ENCODE results near the gene DNAAF5.

Gene DNAAF5

DNA sequence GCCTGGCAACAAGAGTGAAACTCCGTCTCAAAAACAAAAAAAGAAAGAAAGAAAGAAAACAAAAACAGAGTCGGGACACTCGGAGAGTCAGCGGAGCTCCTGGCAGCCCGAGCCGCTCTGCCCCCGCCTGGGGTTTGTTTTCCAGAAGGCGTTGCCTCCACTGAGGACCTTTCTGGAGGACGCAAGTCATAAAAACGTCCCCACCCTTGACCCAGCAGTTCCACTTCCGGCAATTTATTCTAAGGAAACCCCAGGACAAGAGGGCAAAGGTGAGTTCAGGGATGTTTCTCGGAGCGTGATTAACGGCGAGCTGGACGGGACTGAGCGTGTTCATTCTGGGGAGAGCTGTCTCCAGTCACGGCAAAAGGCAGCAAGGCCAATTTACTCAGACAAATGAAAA is 78.8 kb downstream of the DNAAF5 start:
- DNase-seq (ENCODE audit: low read depth, low spot score) = no peak

DNA sequence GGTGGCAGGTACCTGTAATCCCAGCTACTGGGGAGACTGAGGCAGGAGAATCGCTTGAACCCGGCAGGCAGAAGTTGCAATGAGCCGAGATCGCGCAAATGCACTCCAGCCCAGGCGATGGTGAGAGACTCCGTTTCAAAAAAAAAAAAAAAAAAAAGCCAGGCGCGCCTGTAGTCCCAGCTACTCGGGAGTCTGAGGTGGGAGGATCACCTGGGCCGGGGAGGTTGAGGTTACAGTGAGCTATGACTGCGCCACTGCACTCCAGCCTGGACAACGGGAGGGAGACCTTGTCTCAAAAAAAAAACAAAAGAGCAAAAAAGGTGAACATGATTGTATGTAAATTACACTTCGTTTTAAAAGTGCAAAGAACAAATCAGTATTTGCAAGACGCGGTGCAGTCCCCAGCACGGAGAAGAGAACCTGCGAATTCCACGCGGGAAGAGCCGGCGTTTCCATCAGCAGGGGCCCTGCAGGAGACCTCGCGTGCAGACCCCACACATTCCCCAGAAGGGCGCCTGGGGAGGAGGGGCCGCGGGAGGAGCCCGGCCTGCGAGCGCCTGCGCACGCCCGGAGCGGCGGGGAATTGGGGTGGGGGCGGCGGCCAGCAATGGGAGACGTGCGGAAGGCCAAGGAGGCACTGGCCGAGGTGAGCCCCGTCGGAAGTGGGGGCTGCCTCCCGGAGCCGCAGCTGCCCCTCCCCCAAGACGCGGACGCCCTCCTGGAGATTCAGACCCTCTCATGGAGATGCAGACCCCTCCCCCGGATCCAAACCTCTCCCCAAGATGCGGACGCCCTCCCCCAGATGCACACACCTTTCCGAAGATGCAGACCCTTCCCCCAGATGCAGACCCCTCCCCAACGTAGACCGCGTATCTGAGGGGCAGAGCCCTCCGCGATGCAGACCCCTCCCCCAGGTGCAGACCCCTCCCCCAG is 89.1 kb downstream of the DNAAF5 start:
- no peak for DNase-seq (ENCODE audit: low read depth, low spot score)

DNA sequence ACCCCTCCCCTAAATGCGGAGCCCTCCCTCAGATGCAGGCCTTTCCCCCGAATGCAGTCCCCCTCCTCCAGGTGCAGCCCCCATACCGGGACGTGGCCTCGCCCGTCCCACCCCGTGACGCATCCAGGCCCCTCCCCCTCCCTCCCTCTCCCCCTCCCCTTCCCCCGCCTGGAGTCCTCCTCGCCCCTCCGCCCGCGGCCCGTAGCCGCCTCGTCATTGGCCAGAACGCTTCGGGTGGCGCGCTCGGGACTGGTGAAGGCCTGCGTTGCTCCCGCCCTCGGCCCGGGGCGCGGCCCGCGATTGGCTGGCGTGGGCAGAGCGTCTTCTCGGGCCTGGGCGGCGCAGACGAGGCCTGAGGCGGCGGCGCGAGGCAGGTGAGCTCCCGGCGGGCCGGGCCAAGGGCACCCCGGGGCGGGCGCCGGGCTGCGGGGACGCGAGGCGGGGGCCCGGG is 89.8 kb downstream of the DNAAF5 start:
- peak; percentile 87 for DNase-seq (ENCODE audit: low read depth, low spot score)

- no peak for DNase-seq (ENCODE audit: low read depth, low spot score)
Observed at GRCh38 chr7:816751-817671, 90.5 kb downstream of the DNAAF5 start.

GRCh38 chr7:818031-818699 is 91.7 kb downstream of the DNAAF5 start:
- peak; percentile 31 for DNase-seq (ENCODE audit: low read depth, low spot score)

GRCh38 chr7:820341-820740 is 93.8 kb downstream of the DNAAF5 start:
- no peak for DNase-seq (ENCODE audit: low read depth, low spot score)

- no peak for DNase-seq (ENCODE audit: low read depth, low spot score)
Observed at GRCh38 chr7:821688-822087, 95.2 kb downstream of the DNAAF5 start.

DNA sequence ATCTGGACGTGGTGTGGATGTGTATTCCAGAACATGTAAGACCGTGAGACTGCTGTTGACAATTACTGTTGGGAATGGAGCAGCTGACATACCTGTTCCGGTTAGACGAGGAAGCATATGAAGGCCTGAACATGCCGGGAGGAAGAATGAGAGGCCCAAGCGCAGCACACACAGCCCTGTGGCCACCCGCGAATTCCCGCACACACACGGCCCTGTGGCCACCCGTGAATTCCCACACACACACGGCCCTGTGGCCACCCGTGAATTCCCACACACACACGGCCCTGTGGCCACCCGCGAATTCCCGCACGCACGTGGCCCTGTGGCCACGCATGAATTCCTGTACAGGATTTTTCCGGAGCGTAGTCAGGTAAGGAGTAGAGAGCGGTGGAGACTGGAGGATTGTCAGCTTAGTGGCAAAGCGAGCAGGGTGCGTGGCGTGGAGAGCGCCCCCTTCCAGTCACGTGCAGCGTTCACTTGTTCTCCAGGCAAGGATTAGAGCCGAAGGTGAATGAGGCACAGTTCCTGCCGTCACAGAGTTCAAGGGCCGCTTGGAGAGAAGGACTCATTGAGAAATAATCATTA is 96.3 kb downstream of the DNAAF5 start:
- no peak for DNase-seq (ENCODE audit: low read depth, low spot score)

DNA sequence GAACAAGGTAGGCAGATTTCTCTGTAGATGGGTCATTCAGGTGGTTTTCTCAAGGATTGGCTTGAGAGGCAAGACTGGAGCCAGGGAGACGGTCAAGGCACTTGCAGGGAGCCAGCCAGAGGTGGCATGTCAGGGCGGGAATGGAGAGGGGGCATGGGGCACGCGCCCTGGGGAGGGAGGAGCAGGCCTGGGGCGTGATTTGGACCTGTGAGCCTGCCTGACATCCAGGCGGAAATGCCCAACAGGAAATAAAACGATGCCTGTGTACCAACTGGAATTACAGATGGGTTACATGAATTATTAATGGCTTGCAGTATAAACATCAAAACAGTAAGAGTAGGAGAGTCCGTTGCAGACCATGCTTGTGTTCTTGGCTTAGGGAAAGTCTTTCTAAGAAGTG is 97.2 kb downstream of the DNAAF5 start:
- no peak for DNase-seq (ENCODE audit: low read depth, low spot score)

GRCh38 chr7:824081-824480 is 97.6 kb downstream of the DNAAF5 start:
- no peak for DNase-seq (ENCODE audit: low read depth, low spot score)

- no peak for DNase-seq (ENCODE audit: low read depth, low spot score)
Observed at GRCh38 chr7:824664-825063, 98.2 kb downstream of the DNAAF5 start.

DNA sequence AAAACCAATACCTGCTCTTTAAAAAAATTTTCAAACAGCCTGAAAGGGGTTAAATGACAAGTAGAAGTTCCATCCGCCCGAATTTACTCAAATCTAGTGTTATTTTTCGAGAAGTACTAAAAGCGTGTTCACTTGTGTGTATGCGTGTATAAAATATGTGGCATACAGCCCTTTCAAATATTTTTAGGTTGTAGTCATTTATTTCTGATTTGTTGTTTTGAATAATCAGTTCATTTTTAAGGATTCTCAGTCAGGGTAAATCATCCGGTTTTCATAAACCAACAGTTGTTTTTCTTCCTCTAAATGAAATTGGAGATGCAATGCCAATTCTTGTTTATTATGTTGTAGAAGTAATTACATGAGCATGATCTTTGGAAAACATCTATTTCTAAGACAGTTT is 98.9 kb downstream of the DNAAF5 start:
- no peak for DNase-seq (ENCODE audit: low read depth, low spot score)

DNA sequence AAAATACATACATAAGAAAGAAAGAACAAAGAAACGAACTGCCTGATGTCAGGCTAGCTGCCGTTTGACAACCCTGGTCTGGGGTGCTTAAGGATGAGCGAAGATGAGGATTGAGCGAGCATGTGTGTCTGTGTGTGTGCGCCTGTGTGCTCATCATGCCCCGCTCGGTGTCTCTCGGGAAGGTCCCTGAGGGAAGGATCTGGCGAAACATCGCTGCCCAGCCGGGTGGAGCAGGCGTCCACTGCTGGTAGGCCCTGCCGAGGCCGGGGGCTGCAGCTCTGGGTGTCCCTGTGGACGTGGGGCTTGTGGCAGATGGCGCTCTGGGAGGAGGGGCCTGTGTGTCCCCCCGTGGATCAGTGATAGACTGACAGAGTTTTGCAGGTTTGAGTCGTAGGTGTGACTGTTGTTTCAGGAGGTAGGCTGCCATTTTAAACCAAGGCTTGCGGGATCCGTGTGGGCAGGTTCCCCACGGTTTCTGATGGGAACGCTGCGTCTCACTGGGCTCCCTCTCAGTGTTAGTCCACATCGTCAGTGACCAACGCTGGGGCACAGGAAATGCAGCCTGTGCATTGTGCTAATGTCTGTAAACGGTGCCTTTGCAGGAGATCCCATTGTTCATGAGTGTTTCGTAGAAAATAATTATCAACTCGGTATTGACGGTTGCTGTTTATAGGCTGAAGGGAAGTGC is 99.9 kb downstream of the DNAAF5 start:
- no peak for DNase-seq (ENCODE audit: low read depth, low spot score)

GRCh38 chr7:828793-829561 is 102.5 kb downstream of the DNAAF5 start:
- no peak for DNase-seq (ENCODE audit: low read depth, low spot score)

DNA sequence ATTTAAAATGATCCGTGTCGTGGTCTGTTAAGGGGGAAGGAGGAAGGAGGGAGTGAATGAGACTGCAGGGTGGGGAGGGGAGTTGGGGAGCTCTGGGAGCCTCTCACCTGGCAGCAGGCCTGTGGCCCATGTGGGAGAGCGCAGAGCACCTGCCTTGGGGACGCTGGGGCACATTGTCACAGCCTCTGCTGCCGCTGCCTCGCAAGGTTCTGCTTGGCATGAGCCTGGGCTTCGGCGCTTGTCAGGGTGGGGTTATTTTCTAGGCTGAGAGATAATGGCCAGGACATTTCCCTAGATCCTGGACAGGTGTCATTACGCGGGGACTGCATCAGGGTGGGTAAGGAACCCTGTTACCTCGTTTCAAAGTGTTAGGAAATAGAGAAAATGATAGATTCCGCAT is 103.6 kb downstream of the DNAAF5 start:
- no peak for DNase-seq (ENCODE audit: low read depth, low spot score)

GRCh38 chr7:831596-832166 is 105.2 kb downstream of the DNAAF5 start:
- no peak for DNase-seq (ENCODE audit: low read depth, low spot score)

- no peak for DNase-seq (ENCODE audit: low read depth, low spot score)
Observed at GRCh38 chr7:832167-832967, 105.9 kb downstream of the DNAAF5 start, which contains the start of gene SUN1. Gene SUN1, plus strand, starts transcription at chr7:832476. Its CDS starts 49 bp downstream, at chr7:832525.

DNA sequence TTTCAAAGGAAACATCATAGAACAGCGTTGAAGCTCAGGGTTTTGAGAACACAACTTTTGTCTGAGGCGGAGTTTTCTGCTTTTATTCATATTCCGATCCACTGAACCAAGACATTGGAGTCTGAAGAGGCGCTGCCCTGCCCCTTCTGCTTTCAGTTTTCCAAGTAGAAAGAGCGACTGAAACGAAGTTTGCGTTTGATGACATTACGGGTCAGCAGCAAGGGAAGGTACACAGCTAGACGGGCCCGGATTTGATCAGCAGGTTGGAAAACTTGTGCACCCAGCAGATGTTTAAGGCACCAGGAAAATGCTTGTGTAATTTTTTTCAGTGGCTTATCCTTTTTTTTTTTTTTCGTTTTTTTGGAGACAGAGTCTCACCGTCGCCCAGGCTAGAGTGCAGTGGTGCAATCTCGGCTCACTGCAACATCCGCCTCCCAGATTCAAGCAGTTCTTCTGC is 106.5 kb downstream of the DNAAF5 start:
- no peak for DNase-seq (ENCODE audit: low read depth, low spot score)
